ENCODE measurements around the gene MS4A13.

The MS4A13 gene, protein sequence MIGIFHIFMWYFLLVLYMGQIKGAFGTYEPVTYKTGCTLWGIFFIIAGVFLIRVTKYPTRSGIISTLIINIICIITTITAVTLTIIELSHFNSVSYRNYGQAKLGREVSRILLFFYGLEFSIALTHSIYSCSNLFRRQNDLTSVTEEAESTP

DNA sequence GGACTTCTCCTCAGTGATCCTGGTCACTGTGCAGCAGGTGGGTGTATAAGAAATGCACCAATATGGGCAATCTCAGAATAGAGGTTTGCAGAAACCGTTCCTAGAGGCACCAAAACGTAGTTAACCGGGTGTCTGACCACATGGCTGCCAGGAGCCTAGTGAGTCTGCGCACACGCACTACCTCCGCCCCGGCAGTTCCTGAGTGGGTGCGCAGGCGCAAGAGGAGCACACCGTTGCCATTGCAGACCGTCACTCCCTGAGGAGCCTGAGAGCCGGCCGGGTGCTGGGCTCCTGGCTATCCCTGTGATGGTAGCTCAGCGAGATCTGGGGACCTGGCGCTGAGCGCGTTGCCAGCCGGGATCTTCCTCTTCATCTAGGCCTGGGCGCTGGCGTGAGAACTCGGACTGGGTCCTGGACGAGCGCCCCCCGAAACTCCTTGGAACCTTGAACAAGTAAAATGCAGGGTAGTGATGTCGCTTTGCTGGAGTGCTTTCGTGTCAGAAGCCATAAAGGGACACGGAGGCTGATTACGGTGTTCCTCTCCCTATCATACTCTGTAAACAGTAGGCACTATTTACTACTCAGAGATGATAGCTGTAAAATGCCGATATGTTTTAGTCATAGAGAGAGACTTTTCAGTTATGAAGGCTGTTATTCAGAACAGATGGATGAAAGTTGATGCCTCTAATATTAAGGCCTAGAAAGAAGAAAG is at the start of gene MS4A13:
MS4A13 (plus strand) TSS at position 249 of the 712 bp plus-strand sequence. CDS start 2,692 bp downstream, outside the sequence.
- no peak within 1 kb of the TSS for H3K4me3 ChIP-seq (ENCODE audit: low read length)
- H3K27me3 ChIP-seq (ENCODE audit: control insufficient read depth, insufficient read depth, low read length), result no peaks in the 10 kb centered on the region
- no peaks in the 10 kb centered on the region for H3K36me3 ChIP-seq (ENCODE audit: control insufficient read depth, insufficient read depth, low read length)
- H3K9ac ChIP-seq (ENCODE audit: low read length), result no peak within 1 kb of the TSS
- no peaks in the 10 kb centered on the region for H3K4me1 ChIP-seq (ENCODE audit: control insufficient read depth, insufficient read depth, low read length)
- H3K27ac ChIP-seq (ENCODE audit: low read depth, low read length), result no peak within 1 kb of the TSS

DNA sequence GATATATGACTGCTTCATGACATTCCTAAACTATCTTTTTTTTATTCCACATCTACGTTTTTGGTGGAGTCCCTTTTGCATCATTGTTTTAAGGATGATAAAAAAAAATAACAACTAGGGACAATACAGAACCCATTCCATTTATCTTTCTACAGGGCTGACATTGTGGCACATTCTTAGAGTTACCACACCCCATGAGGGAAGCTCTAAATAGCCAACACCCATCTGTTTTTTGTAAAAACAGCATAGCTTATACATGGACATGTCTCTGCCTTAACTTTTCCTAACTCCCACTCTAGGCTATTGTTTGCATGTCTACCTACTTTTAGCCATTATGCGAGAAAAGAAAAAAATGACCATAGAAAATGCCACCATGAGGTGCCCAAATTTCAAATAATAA is 46.4 kb upstream of the MS4A13 start:
- H3K27me3 ChIP-seq (ENCODE audit: control insufficient read depth, insufficient read depth, low read length), result no peaks in the 10 kb centered on the region
- no peak overlapping the region for H3K9ac ChIP-seq (ENCODE audit: low read length)
- H3K36me3 ChIP-seq (ENCODE audit: control insufficient read depth, insufficient read depth, low read length), result no peaks in the 10 kb centered on the region
- H3K4me1 ChIP-seq (ENCODE audit: control insufficient read depth, insufficient read depth, low read length), result no peaks in the 10 kb centered on the region
- H3K4me3 ChIP-seq (ENCODE audit: low read length), result no peak overlapping the region
- H3K27ac ChIP-seq (ENCODE audit: low read depth, low read length), result no peak overlapping the region

DNA sequence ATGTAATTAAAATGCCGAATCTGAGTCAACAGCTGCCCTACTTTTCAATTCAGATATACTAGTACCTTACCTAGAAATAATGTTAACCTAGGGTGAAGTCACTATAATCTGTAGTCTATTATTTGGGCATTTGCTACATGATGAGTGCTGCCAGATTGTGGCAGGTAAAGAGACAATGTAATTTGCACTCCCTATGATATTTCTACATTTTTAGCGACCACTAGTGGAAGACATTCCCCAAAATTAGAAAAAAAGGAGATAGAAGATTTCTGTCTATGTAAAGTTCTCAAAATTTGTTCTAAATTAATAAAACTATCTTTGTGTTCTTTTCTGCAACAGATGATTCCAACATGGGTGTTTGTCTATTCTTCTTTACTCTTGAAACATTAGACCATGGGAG is 45.5 kb upstream of the MS4A13 start:
- no peaks in the 10 kb centered on the region for H3K36me3 ChIP-seq (ENCODE audit: control insufficient read depth, insufficient read depth, low read length)
- H3K27ac ChIP-seq (ENCODE audit: low read depth, low read length), result no peak overlapping the region
- H3K27me3 ChIP-seq (ENCODE audit: control insufficient read depth, insufficient read depth, low read length), result no peaks in the 10 kb centered on the region
- no peak overlapping the region for H3K9ac ChIP-seq (ENCODE audit: low read length)
- H3K4me1 ChIP-seq (ENCODE audit: control insufficient read depth, insufficient read depth, low read length), result no peaks in the 10 kb centered on the region
- H3K4me3 ChIP-seq (ENCODE audit: low read length), result no peak overlapping the region

DNA sequence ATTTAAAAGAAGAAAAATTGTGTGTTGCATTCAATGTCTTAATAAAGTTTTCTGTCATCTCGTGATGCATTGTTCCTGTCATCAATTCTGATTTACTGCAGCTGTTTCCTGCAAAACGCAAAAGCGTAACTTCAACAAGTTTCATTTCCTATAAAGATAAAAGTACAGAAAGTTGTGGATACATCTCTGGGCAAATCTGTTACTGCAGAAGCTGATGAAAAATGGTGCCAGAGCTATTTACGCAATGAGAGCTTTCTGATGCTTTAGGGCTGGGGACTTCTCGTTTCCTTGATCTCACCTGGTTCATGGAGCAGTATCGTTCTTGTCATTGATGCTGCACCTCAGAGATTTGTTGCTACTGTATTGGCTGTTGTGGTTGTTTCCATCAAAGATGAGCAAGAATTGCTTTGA is 38.2 kb upstream of the MS4A13 start:
- H3K27me3 ChIP-seq (ENCODE audit: control insufficient read depth, insufficient read depth, low read length), result no peaks in the 10 kb centered on the region
- no peaks in the 10 kb centered on the region for H3K36me3 ChIP-seq (ENCODE audit: control insufficient read depth, insufficient read depth, low read length)
- no peak overlapping the region for H3K4me3 ChIP-seq (ENCODE audit: low read length)
- no peaks in the 10 kb centered on the region for H3K4me1 ChIP-seq (ENCODE audit: control insufficient read depth, insufficient read depth, low read length)
- no peak overlapping the region for H3K9ac ChIP-seq (ENCODE audit: low read length)
- no peak overlapping the region for H3K27ac ChIP-seq (ENCODE audit: low read depth, low read length)

DNA sequence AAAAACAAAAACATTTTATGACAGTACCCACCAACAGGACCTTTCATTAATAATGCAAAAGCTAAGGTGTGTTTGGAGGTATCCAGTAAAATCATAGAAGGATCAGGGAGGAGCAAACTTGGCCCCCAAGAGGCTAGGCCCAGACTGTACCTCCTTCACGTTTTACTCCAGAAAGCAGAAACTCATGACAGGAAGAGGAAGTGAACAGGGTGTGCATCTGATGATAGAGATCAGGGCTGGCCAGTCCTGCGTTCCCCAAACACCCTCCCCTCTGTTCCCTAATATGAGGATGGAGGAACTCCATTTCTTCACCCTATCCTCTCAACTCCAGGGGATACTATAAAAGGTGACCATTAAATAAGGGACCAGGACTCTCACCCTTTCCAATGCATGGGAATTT is 32.8 kb upstream of the MS4A13 start:
- Histone ChIP-seq H3K27ac (ENCODE audit: low read depth, low read length) (no peak overlapping the region), H3K36me3 (ENCODE audit: control insufficient read depth, insufficient read depth, low read length) (no peaks in the 10 kb centered on the region), H3K4me1 (ENCODE audit: control insufficient read depth, insufficient read depth, low read length) (no peaks in the 10 kb centered on the region), H3K4me3 (ENCODE audit: low read length) (no peak overlapping the region), H3K9ac (ENCODE audit: low read length) (no peak overlapping the region), H3K27me3 (ENCODE audit: control insufficient read depth, insufficient read depth, low read length) (no peaks in the 10 kb centered on the region)

DNA sequence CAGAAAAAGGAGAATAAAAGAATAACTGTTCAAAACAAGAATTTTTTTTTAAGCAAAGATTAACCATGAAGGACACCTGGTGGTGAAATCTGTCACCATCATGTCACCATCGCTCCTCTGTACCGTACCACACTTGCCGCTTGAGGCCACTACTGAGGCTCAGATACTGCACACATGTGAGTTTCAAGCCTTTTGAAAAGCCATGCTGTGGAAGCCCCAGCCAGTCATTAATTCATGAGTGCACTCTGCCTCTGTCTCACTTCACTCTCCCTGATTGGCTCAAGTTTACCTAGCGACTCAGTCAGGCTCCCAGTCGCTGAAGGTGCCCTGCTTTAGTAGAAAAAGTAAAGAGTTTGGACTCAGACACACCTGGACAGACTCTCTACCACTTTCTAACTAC is 29.2 kb upstream of the MS4A13 start:
- Histone ChIP-seq H3K4me1 (ENCODE audit: control insufficient read depth, insufficient read depth, low read length) (no peaks in the 10 kb centered on the region), H3K36me3 (ENCODE audit: control insufficient read depth, insufficient read depth, low read length) (no peaks in the 10 kb centered on the region), H3K4me3 (ENCODE audit: low read length) (no peak overlapping the region), H3K9ac (ENCODE audit: low read length) (no peak overlapping the region), H3K27me3 (ENCODE audit: control insufficient read depth, insufficient read depth, low read length) (no peaks in the 10 kb centered on the region), H3K27ac (ENCODE audit: low read depth, low read length) (no peak overlapping the region)

DNA sequence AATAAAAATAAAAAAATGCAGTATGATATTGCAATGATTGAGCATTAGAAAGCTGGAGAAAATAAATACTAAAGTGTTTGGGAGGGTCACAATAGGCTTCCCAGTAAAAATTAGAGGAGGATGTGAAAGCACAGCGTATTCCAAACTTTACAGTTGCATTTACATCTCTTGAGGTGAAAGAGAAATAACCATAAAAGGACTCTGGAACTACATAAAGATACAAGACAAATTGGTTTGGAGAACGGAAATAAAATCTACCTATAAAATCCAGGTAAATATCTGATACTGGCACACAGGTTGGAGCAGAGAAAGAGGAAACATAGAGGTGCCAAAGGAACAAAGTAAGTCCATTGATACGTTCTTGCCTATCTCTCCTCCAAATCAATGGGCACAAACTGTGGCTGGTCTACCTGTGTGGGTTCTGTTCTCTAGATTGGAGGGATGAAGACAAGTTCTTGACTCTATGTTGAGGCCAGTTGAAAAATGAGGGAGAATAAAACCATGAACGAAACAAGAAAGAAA is 22.6 kb upstream of the MS4A13 start, which contains the start of gene MS4A12:
MS4A12 (plus strand) TSS at position 291 of the 522 bp plus-strand sequence. CDS start 4,541 bp downstream, outside the sequence.
- H3K9ac ChIP-seq (ENCODE audit: low read length), result no peak within 1 kb of the TSS
- H3K4me3 ChIP-seq (ENCODE audit: low read length), result no peak within 1 kb of the TSS
- H3K4me1 ChIP-seq (ENCODE audit: control insufficient read depth, insufficient read depth, low read length), result no peaks in the 10 kb centered on the region
- H3K27me3 ChIP-seq (ENCODE audit: control insufficient read depth, insufficient read depth, low read length), result no peaks in the 10 kb centered on the region
- no peaks in the 10 kb centered on the region for H3K36me3 ChIP-seq (ENCODE audit: control insufficient read depth, insufficient read depth, low read length)
- no peak within 1 kb of the TSS for H3K27ac ChIP-seq (ENCODE audit: low read depth, low read length)

DNA sequence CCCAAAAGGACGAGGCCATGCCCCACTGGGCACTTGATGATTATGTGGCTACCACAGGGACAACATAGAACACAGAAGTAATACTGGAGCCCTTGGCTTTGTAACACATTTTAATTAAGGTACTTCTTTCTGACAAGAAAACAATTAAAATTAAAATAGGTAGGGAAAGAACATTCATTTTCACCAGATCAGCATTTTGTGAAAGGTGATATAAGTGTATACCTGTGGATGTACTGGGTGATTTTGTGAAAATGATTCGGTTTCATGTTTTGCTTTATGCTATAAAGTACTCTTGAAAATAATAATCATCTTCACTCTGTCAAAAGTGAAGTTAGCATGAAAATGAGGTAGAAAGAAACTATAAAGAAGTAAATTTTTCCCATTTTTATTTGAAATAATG is 21.7 kb upstream of the MS4A13 start:
- Histone ChIP-seq H3K4me3 (ENCODE audit: low read length) (no peak overlapping the region), H3K4me1 (ENCODE audit: control insufficient read depth, insufficient read depth, low read length) (no peaks in the 10 kb centered on the region), H3K27ac (ENCODE audit: low read depth, low read length) (no peak overlapping the region), H3K9ac (ENCODE audit: low read length) (no peak overlapping the region), H3K36me3 (ENCODE audit: control insufficient read depth, insufficient read depth, low read length) (no peaks in the 10 kb centered on the region), H3K27me3 (ENCODE audit: control insufficient read depth, insufficient read depth, low read length) (no peaks in the 10 kb centered on the region)

DNA sequence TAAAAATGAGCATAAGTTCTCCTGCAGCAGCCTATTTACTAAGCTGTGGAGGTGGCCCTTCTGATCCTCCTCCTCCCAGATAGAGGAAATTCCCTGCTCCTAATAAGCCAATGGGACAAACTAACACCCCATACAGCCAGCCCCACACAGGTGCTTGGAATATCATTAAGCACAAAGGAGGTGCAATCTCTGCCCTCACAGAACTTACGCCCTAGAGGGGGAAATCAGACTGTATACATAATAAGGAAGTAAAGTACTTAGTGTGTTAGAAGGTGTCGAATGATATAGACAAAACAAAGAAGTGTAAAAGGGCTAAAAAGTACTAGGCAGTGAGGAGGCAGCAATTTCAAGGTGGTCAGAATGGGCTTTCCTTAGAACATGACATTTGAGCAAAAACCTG is 16.8 kb upstream of the MS4A13 start:
- H3K9ac ChIP-seq (ENCODE audit: low read length), result no peak overlapping the region
- no peak overlapping the region for H3K4me3 ChIP-seq (ENCODE audit: low read length)
- H3K27ac ChIP-seq (ENCODE audit: low read depth, low read length), result no peak overlapping the region
- H3K4me1 ChIP-seq (ENCODE audit: control insufficient read depth, insufficient read depth, low read length), result no peaks in the 10 kb centered on the region
- no peaks in the 10 kb centered on the region for H3K27me3 ChIP-seq (ENCODE audit: control insufficient read depth, insufficient read depth, low read length)
- H3K36me3 ChIP-seq (ENCODE audit: control insufficient read depth, insufficient read depth, low read length), result no peaks in the 10 kb centered on the region

DNA sequence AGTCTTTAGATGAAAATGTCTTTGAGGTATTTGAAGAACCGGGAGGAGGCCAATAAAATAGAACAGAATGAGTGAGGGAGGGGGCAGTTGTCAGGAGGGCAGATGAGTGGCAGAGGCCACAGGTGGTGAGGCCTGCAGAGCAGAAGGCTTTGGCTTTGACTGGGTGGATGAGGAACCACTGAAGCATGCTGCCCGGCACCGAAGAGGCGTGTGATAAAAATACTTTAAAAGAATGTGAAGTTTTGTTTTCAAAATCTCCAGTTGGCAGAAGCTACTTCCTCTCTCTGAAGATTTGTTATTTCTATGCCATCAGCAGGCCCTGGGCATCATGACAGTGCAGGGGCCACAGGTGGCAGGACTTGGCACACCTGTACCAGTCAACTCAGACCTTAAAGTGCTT is 16.3 kb upstream of the MS4A13 start:
- Histone ChIP-seq H3K36me3 (ENCODE audit: control insufficient read depth, insufficient read depth, low read length) (no peaks in the 10 kb centered on the region), H3K27ac (ENCODE audit: low read depth, low read length) (no peak overlapping the region), H3K27me3 (ENCODE audit: control insufficient read depth, insufficient read depth, low read length) (no peaks in the 10 kb centered on the region), H3K4me1 (ENCODE audit: control insufficient read depth, insufficient read depth, low read length) (no peaks in the 10 kb centered on the region), H3K9ac (ENCODE audit: low read length) (no peak overlapping the region), H3K4me3 (ENCODE audit: low read length) (no peak overlapping the region)

DNA sequence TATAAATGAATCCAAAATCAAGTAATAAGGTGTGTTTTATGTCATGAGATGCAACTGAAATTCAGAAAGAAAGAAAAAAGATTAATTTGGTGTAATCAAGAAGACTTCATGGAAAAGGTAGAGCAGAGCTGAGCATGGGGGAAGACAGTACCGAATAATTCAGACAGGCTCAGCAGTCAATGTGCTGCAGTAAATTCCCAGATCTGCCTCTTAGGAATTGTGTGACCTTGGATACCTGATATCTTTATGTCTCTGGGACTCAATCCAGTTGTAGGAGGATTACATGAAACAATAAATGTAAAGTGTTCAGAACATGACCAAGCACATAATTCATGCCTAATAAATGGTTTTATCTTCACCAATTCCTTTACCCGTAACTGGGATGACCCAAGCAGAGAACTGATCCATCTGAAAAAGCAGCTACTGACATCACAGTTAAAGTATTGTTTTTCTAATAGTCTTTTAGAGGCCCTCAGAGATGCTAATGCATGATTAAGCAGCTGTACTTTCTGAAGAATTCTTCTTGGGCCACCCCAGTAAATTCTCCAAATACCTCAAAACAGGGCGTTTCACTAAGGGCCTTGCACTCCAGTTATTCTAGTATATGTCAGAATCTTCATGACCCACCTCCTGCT is 14.8 kb upstream of the MS4A13 start:
- Histone ChIP-seq H3K9ac (ENCODE audit: low read length) (no peak overlapping the region), H3K4me3 (ENCODE audit: low read length) (no peak overlapping the region), H3K27me3 (ENCODE audit: control insufficient read depth, insufficient read depth, low read length) (no peaks in the 10 kb centered on the region), H3K36me3 (ENCODE audit: control insufficient read depth, insufficient read depth, low read length) (no peaks in the 10 kb centered on the region), H3K4me1 (ENCODE audit: control insufficient read depth, insufficient read depth, low read length) (no peaks in the 10 kb centered on the region), H3K27ac (ENCODE audit: low read depth, low read length) (no peak overlapping the region)

DNA sequence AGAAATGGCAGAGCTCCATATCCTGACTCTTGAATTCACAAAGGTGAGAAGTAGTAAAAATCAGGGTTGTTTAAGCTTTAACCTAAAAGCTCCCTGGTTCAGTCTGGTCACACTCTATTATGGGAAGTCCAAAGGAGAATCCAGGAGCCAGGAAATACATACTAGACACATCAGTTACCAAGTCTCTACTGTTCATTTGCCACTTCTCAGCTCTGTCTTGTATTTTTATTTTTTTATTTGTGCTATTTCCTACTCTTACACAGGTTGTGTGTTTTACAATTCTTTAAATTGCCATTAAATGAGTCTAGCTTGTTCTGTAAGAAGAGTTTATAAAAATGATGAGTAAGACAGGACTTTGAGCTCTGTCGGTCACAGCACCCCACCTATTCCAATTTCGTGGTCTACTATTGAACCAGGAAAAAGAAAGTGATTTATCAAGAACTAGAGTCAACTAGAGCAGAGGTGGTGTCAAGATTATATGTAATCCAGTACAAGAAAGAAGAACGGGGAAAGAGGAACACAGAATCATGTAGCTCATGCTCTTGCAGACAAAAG is 12.9 kb upstream of the MS4A13 start:
- H3K4me1 ChIP-seq (ENCODE audit: control insufficient read depth, insufficient read depth, low read length), result no peaks in the 10 kb centered on the region
- H3K4me3 ChIP-seq (ENCODE audit: low read length), result no peak overlapping the region
- H3K9ac ChIP-seq (ENCODE audit: low read length), result no peak overlapping the region
- no peak overlapping the region for H3K27ac ChIP-seq (ENCODE audit: low read depth, low read length)
- no peaks in the 10 kb centered on the region for H3K36me3 ChIP-seq (ENCODE audit: control insufficient read depth, insufficient read depth, low read length)
- no peaks in the 10 kb centered on the region for H3K27me3 ChIP-seq (ENCODE audit: control insufficient read depth, insufficient read depth, low read length)
